HuH-7.5 (cell line): ENCODE measurements around the gene PNPLA8.
"Not testable (repeated sequence)": the region's sequence is repeated elsewhere in the genome, so short reads cannot be mapped to it uniquely, and the experiment has no call there.

Experiments
- DNase-seq: peaks from one replicate; pipeline ENCODE4 v3.0.0; 2011; ENCODE audit warnings: low spot score

Gene PNPLA8

DNA sequence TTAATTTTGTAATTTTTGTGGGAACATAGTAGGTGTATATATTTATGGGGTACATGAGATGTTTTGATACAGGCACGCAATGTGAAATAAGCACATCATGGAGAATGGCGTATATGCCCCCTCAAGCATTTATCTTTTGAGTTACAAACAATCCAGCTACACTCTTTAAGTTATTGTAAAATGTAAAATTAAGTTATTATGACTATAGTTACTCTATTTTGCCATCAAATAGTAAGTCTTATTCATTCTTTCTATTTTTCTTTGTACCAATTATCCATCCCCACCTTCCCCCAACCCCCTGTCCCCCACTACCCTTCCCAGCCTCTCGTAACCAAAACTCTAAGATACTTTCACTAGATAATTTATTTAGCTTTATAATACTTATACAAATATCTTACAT lies 7.8 kb upstream of the PNPLA8 start:
- DNase-seq = no peak

- DNase-seq = no peak
Measured at GRCh38 chr7:108529341-108529740, 3.4 kb upstream of the PNPLA8 start.

DNA sequence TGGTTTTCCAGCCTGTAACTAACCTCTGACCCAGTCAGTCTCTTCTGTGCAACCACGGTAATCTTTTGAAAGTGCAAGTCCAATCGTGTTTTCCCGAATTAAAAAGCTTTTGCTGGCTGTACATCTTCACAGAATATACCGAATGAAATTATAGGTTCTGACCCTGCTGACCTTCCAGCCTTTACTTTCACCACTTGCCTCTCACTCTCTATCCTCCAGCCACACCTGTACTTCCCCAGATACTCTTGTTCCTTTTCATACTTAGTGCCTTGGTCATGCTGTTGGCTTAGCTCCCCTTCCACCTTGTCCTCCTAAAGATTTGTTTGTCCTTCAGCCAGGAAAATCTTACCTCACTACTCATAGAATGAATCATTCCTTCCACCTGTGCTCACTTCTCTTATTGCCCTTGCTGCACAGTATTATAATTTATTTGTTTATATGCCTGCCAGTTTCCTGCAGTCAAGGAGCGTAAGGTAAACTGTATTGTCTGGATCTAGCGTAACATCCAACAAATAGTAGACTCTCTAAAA lies 2.3 kb upstream of the PNPLA8 start:
- no peak for DNase-seq

GRCh38 chr7:108526768-108527017 lies 758 bp upstream of the PNPLA8 start:
- no peak for DNase-seq

GRCh38 chr7:108525327-108525984 lies 479 bp downstream of the PNPLA8 start:
- DNase-seq = peak; percentile 63

GRCh38 chr7:108522780-108523179 lies 3.2 kb downstream of the PNPLA8 start:
- no peak for DNase-seq

- DNase-seq = no peak
Measured at GRCh38 chr7:108517951-108518350, 8.0 kb downstream of the PNPLA8 start.

GRCh38 chr7:108515630-108516029 lies 10.3 kb downstream of the PNPLA8 start:
- DNase-seq = no peak

DNA sequence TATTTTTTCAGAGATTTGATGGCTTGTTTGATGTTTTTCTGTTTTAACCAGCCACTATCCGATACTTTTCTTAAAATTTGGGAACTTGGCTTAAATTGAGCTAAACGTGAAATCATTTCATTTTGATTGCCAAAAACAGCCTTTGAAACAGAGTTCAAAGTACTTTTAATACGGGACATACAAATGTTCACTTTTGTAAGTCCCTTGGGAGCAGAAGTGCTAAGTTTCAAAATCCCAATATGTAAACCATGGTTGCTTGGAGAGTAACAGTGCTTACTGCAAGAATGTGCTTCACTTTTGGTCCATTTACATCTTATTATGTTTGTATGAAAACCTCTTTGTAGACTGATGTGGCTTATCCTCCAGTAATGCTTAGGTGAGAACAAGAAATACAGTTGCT lies 10.9 kb downstream of the PNPLA8 start:
- no peak for DNase-seq

DNA sequence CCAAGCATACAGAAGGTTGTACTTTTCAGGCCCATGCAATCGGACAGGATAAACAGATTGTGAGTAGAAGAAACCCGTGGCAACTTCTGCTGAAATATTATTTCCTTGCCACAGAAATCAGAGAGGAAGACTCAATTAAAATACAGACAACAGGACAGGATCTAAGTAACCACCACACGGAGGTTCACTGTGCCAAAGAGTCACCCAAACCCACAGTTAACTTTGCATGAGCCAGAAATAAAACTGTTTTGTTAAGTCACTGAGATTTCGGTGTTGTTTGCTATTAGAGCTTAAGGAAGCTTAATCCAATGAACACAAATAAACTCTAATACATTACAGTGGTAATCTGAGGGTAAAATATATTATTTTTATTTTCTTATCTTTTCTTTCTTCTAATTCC lies 14.0 kb downstream of the PNPLA8 start:
- no peak for DNase-seq

DNA sequence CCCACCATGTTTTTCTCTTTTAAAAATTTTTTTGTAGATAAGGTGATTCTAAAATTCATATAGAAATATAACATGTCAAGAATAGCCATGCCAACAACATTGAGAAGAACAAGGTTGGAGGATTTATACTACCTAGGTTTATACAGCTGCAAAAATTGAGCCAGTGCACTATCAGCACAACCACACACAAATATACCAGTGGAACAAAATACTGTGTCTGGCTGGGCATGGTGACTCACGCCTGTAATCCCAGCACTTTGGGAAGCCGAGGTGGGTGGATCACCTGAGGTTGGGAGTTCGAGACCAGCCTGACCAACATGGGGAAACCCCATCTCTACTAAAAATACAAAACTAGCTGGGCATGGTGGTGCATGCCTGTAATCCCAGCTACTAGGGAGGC lies 21.4 kb downstream of the PNPLA8 start:
- not testable (repeated sequence) for DNase-seq

- no peak for DNase-seq
Measured at GRCh38 chr7:108503112-108504026, 22.6 kb downstream of the PNPLA8 start.

GRCh38 chr7:108499566-108499965 lies 26.4 kb downstream of the PNPLA8 start:
- DNase-seq = no peak

DNA sequence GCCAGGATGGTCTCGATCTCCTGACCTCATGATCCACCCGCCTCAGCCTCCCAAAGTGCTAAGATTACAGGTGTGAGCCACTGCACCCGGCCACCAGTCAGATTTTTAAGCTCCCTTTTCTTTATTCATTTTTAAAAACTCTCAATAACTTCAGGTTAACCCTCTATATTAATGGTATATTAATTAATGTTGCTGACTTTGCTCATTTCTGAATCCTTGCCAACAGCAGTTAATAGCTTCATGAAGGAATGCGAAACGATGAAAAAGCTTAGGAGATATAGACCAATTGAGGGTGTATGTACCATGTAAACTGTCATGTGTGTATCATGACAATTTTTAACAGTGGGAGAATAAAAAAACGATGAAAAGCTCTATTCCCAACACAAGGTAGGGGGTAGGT lies 27.5 kb downstream of the PNPLA8 start:
- no peak for DNase-seq

DNA sequence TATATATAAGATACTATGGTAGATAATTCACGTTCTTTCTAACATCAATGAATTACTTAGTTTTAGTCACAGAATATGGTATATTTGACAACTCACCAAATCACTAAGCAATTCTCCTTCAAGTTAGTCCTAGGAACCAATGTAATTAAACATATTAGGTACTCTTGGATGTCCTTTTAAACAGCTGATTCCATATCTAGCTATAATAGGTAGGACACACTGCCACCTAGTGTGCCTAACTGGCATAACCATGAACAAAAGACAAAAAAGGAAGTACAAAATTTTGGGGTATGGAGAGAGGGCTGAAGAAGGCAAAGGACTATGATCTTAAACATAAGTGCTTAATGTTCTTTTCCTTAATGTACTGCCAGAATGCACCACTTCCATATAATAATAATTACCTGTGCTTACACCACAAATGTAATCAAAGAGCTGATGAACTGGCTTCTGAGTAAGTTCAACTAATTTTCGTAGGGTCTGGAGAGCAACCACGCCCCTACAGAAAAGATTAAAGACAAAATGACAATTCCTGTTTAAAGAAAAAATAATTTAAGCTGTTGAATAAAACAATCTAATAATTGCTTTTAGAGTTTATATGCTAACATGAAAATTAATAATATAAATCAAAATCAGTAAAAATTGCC lies 28.7 kb downstream of the PNPLA8 start:
- peak; percentile 32 for DNase-seq

- no peak for DNase-seq
Measured at GRCh38 chr7:108492742-108493141, 33.2 kb downstream of the PNPLA8 start.

DNA sequence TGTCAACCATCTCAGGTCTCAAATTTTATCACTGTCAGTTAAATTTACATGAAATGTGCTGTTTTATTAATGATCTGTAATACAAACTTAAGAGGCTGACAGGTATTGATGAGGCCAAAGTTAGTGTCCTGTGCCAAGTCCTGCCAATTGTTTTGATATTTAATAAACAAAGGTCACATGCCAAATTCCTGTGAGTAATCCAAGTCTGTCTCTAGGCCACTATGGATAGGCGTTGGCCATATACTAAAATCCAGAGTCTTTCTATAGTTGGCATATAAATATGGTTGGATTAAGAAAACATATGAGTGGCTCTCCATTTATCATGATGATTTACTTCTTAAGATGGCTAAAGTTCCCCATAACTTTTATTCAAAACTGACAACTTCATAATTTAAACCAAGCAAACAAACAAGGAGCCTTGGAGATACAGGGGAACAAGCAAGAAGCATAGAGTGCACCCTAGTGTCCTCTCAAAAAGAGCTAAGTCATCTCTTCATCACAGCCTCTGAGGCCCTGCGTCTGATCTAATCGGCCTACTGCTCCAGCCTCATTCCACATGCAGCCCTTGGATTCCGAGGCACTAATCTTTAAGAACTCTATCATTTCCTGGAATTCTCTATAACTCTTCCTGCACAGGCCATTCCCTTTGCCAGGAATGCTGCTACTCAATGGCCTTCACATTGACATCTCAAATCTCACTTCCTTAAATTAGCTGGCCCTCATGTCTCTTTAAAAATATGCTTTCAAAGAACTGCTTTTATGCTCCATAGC lies 37.0 kb downstream of the PNPLA8 start:
- DNase-seq = no peak

GRCh38 chr7:108487646-108488045 lies 38.3 kb downstream of the PNPLA8 start:
- no peak for DNase-seq

GRCh38 chr7:108486291-108486966 lies 39.5 kb downstream of the PNPLA8 start:
- no peak for DNase-seq

GRCh38 chr7:108484137-108484536 lies 41.8 kb downstream of the PNPLA8 start:
- DNase-seq = no peak

- no peak for DNase-seq
Measured at GRCh38 chr7:108480311-108480710, 45.6 kb downstream of the PNPLA8 start.

DNA sequence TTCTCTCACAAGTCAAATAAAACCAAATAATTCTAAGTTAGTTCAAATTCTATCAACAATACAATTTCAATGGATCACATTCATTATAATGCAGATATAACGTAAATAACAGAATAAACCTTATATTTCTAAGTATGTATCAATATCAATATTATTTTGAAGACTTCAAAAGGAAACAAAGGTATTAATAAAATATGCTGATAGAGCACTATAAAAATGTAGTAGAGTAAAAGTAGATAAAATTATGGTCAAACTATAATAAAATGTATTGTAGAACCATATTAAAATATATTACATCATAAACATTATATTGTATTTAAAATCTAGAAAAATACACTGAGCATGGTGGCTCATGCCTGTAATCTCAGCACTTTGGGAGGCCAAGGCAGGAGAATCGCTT lies 46.2 kb downstream of the PNPLA8 start:
- DNase-seq = no peak
